SK-N-SH treated with all-trans-retinoic acid at 6 μM for 48 hours (cell line): ENCODE measurements around the gene HEATR1.

ENCODE experiments used
- ARNTL ChIP-seq: fragments of 450-650 bp; formaldehyde crosslinking; IDR thresholded peaks from 2 replicates; pipeline ENCODE4 v1.5.0; 2020; ENCODE audit warnings: low read depth, mild to moderate bottlenecking, moderate library complexity, borderline replicate concordance
- CREB5 ChIP-seq: fragments of 250-450 bp; sonication (Bioruptor Pico); IDR thresholded peaks from 2 replicates; pipeline ENCODE4 v1.5.1; 2020; ENCODE audit warnings: low read depth, mild to moderate bottlenecking, moderate library complexity
- OSR1 ChIP-seq: fragments of 250-450 bp; sonication (Bioruptor Pico); IDR thresholded peaks from 2 replicates; pipeline ENCODE4 v1.8.0; 2022; ENCODE audit warnings: moderate library complexity, mild to moderate bottlenecking, inconsistent platforms
- PPARA ChIP-seq: fragments of 250-450 bp; sonication (Bioruptor Pico); IDR thresholded peaks from 2 replicates; pipeline ENCODE4 v1.5.0; 2020; ENCODE audit warnings: mild to moderate bottlenecking, borderline replicate concordance
- TOX ChIP-seq: fragments of 250-450 bp; sonication (Bioruptor Pico); IDR thresholded peaks from 2 replicates; pipeline ENCODE4 v1.8.0; 2021; ENCODE audit warnings: mild to moderate bottlenecking, moderate library complexity, borderline replicate concordance
- ZFP30 ChIP-seq: fragments of 450-650 bp; formaldehyde crosslinking; IDR thresholded peaks from 2 replicates; pipeline ENCODE4 v1.5.0; 2022; ENCODE audit warnings: mild to moderate bottlenecking, moderate library complexity
- TF ChIP-seq, protein P1 (sequence below): fragments of 250-450 bp; sonication (Bioruptor Pico); IDR thresholded peaks from 2 replicates; pipeline ENCODE4 v1.8.0; 2020; ENCODE audit warnings: mild to moderate bottlenecking, moderate library complexity, borderline replicate concordance

DNA sequence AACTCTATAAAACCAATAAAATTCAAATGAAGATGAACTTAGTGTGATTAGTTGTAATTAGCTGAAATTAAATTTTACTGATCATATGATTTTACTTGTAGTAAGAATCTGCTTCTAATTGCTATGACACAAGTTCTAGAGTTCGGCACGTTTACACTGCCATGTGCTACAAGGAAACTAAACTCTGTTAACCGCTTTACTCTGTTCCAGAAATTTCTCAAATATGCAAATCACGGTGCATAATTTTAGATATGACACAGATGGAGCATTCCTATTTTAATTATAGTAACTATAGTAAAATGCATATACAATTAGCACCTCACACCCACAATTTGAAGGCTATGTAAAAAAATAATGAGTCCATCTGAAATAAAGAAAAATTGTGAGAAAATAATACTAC is 14.8 kb downstream of the HEATR1 start:
- TF ChIP-seq OSR1 (CRISPR knock-in tag) (no peak), PPARA (no peak), CREB5 (CRISPR knock-in tag) (no peak), ARNTL (no peak), TOX (CRISPR knock-in tag) (no peak), ZFP30 (CRISPR knock-in tag) (no peak)
- TF ChIP-seq, protein P1, sequence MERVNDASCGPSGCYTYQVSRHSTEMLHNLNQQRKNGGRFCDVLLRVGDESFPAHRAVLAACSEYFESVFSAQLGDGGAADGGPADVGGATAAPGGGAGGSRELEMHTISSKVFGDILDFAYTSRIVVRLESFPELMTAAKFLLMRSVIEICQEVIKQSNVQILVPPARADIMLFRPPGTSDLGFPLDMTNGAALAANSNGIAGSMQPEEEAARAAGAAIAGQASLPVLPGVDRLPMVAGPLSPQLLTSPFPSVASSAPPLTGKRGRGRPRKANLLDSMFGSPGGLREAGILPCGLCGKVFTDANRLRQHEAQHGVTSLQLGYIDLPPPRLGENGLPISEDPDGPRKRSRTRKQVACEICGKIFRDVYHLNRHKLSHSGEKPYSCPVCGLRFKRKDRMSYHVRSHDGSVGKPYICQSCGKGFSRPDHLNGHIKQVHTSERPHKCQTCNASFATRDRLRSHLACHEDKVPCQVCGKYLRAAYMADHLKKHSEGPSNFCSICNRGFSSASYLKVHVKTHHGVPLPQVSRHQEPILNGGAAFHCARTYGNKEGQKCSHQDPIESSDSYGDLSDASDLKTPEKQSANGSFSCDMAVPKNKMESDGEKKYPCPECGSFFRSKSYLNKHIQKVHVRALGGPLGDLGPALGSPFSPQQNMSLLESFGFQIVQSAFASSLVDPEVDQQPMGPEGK (CRISPR knock-in tag), result no peak
